Smooth muscle cell (in vitro differentiated cells): ENCODE data around the gene SLC29A1. TPM values are rescaled to one million over a fixed set of nuclear protein-coding genes. Genes with fewer than 3 reads are reported as not detected.

Experiments used
- DNase-seq: peaks from one replicate; lab custom pipeline; 2025; ENCODE audit not compliant: unreplicated experiment; lab: John Stamatoyannopoulos, UW
- H2AFZ ChIP-seq: fragments of 200-600 bp; sonication (generic); 2 replicates; pipeline ENCODE4 v1.6.0; 2016; ENCODE audit warnings: antibody characterized with exemption, low read depth, mild to moderate bottlenecking
- H3F3A ChIP-seq: fragments of 200-600 bp; sonication (generic); 2 replicates; pipeline ENCODE4 v1.6.0; 2017; ENCODE audit warnings: antibody characterized with exemption, low read depth
- H3K27ac ChIP-seq: fragments of 200-600 bp; sonication (generic); 2 replicates; pipeline ENCODE4 v1.5.1; 2016; ENCODE audit warnings: low read depth, mild to moderate bottlenecking
- H3K27me3 ChIP-seq: fragments of 200-600 bp; sonication (generic); 2 replicates; pipeline ENCODE4 v1.6.1; 2016; ENCODE audit warnings: low read depth, mild to moderate bottlenecking
- H3K36me3 ChIP-seq: fragments of 200-600 bp; sonication (generic); 2 replicates; pipeline ENCODE4 v1.5.1; 2016; ENCODE audit warnings: low read depth
- H3K4me1 ChIP-seq: fragments of 200-600 bp; sonication (generic); 2 replicates; pipeline ENCODE4 v1.5.1; 2016; ENCODE audit warnings: low read depth
- H3K4me2 ChIP-seq: fragments of 200-600 bp; sonication (generic); 2 replicates; pipeline ENCODE4 v1.6.0; 2016; ENCODE audit warnings: mild to moderate bottlenecking
- H3K4me3 ChIP-seq: fragments of 200-600 bp; sonication (generic); 2 replicates; pipeline ENCODE4 v1.5.1; 2016; ENCODE audit warnings: mild to moderate bottlenecking
- H3K79me2 ChIP-seq: fragments of 200-600 bp; sonication (generic); 2 replicates; pipeline ENCODE4 v1.6.0; 2016; ENCODE audit warnings: low read depth, mild to moderate bottlenecking
- H3K9ac ChIP-seq: fragments of 200-600 bp; sonication (generic); 2 replicates; pipeline ENCODE4 v1.6.0; 2016; ENCODE audit warnings: low read depth
- H3K9me3 ChIP-seq: fragments of 200-600 bp; sonication (generic); replicated peaks from 2 replicates; pipeline ENCODE4 v1.5.1; 2016; ENCODE audit warnings: low read depth
- H4K20me1 ChIP-seq: fragments of 200-600 bp; sonication (generic); 2 replicates; pipeline ENCODE4 v1.6.0; 2016; ENCODE audit warnings: low read depth
- CTCF ChIP-seq: fragments of 200-600 bp; sonication (generic); IDR thresholded peaks from 2 replicates; pipeline ENCODE4 v1.5.1; 2017; ENCODE audit warnings: borderline replicate concordance, mild to moderate bottlenecking, antibody characterized with exemption; ENCODE audit not compliant: insufficient read depth, poor library complexity, severe bottlenecking
- WGBS: methylation state at CpG from one replicate; pipeline ENCODE4 v1.1.7; 2016; ENCODE audit warnings: low lambda C conversion rate; 5-methylcytosine and 5-hydroxymethylcytosine counted together
- polyA plus RNA-seq: library from polyadenylated mRNA; unstranded; fragments of >200 nt; fragmentation: Nextera tagmentation; extraction: Ambion mirVana; gene quantifications from 2 replicates; pipeline ENCODE4 v1.2.1, GENCODE V29; 2016
- total RNA-seq: library from RNA; depleted of rRNA; stranded (reverse); fragments of >200 nt; gene quantifications from 2 replicates; pipeline ENCODE4 v1.2.3, GENCODE V29; 2014

Gene SLC29A1
- total and polyA plus RNA-seq, 2 experiments from 2014 or later, result 7.4 to 8.0 TPM

- H2AFZ ChIP-seq, result no peak overlapping the region
- peaks cover 55% of the 10 kb centered on the region for H3F3A ChIP-seq
- no peaks in the 10 kb centered on the region for H3K9me3 ChIP-seq
- H3K9ac ChIP-seq, result no peak overlapping the region
- 87% methylated on average over 16 of the region's 16 CpGs for WGBS
- H3K27me3 ChIP-seq, result no peaks in the 10 kb centered on the region
- peak overlapping the region; percentile 80 for H3K27ac ChIP-seq
- no peak for DNase-seq
- no peak overlapping the region for H3K4me3 ChIP-seq
- no peak for TF ChIP-seq CTCF
- peaks cover 25% of the 10 kb centered on the region for H3K36me3 ChIP-seq
- peaks cover 13% of the 10 kb centered on the region for H3K4me1 ChIP-seq
- peaks cover 64% of the 10 kb centered on the region for H4K20me1 ChIP-seq
- peaks cover 49% of the 10 kb centered on the region for H3K79me2 ChIP-seq
- H3K4me2 ChIP-seq, result peak overlapping the region; percentile 100
These were observed 31.9 kb downstream of the SLC29A1 start for GRCh38 chr6:44255105-44255808.

- peak overlapping the region; percentile 100 for H3K4me3 ChIP-seq
- H2AFZ ChIP-seq, result no peak overlapping the region
- H3K79me2 ChIP-seq, result peaks cover 40% of the 10 kb centered on the region
- no peak for TF ChIP-seq CTCF
- peak overlapping the region; percentile 93 for H3K9ac ChIP-seq
- H3K9me3 ChIP-seq, result no peaks in the 10 kb centered on the region
- no peaks in the 10 kb centered on the region for H3K27me3 ChIP-seq
- peaks cover 56% of the 10 kb centered on the region for H4K20me1 ChIP-seq
- H3K36me3 ChIP-seq, result peaks cover 22% of the 10 kb centered on the region
- WGBS, result 35% methylated on average over 15 of the region's 15 CpGs
- H3F3A ChIP-seq, result peaks cover 46% of the 10 kb centered on the region
- peak overlapping the region; percentile 80 for H3K27ac ChIP-seq
- no peak for DNase-seq
- peak overlapping the region; percentile 100 for H3K4me2 ChIP-seq
- H3K4me1 ChIP-seq, result peaks cover 13% of the 10 kb centered on the region
These were observed 32.7 kb downstream of the SLC29A1 start for GRCh38 chr6:44255871-44256774.

- peaks cover 43% of the 10 kb centered on the region for H3F3A ChIP-seq
- H3K27ac ChIP-seq, result peak overlapping the region; percentile 80
- H2AFZ ChIP-seq, result no peak overlapping the region
- H4K20me1 ChIP-seq, result peaks cover 50% of the 10 kb centered on the region
- H3K9ac ChIP-seq, result peak overlapping the region; percentile 93
- H3K9me3 ChIP-seq, result no peaks in the 10 kb centered on the region
- TF ChIP-seq CTCF, result no peak
- 2% methylated on average over 9 of the region's 12 CpGs for WGBS
- DNase-seq, result no peak
- H3K4me1 ChIP-seq, result peaks cover 13% of the 10 kb centered on the region
- H3K4me2 ChIP-seq, result peak overlapping the region; percentile 100
- H3K4me3 ChIP-seq, result peak overlapping the region; percentile 100
- H3K36me3 ChIP-seq, result peaks cover 17% of the 10 kb centered on the region
- H3K79me2 ChIP-seq, result peaks cover 34% of the 10 kb centered on the region
- H3K27me3 ChIP-seq, result no peaks in the 10 kb centered on the region
These were observed 33.3 kb downstream of the SLC29A1 start for GRCh38 chr6:44256775-44257024.
